Measurements from ENCODE around the gene SPCS2. TPM values are rescaled to one million over a fixed set of nuclear protein-coding genes. Genes with fewer than 3 reads are reported as not detected.

SPCS2 gene
- total and polyA plus RNA-seq, 2 of the 8 experiments (the other 6 are each of a cell fraction or from before 2014, with no cell fraction given), result 92.7 to 161 TPM

- CTCF ChIA-PET (ENCODE audit: partially characterized antibody), result interaction anchor here (0.5 to 2.7 kb wide), 11 partner anchors 14 to 296 kb away, joined by 3 to 13 read pairs (median 4); no protein-coding TSS in a partner anchor
- 85% methylated on average over 4 of the region's 4 CpGs; no CpG with 5 or more reads in 1 of the 2 experiments for WGBS, 2 experiments (ENCODE audit: extremely low coverage in 1 of 2, insufficient coverage in 1 of 2, insufficient read length in 1 of 2, insufficient replicate concordance in 2 of 2, low coverage in 1 of 2, low lambda C conversion rate in 2 of 2, missing lambda C conversion rate in 1 of 2)
These were observed 39.7 kb upstream of the SPCS2 start for GRCh38 chr11:74909385-74909784.

More at GRCh38 chr11:74909385-74909784, 39.7 kb upstream of the SPCS2 start:
- Histone ChIP-seq H2AFZ (ENCODE audit: low read length) (no peak overlapping the region), H3K79me1 (ENCODE audit: low read depth, low read length) (no peaks in the 10 kb centered on the region), H3K79me2 (ENCODE audit: control insufficient read depth in 1 of 2, insufficient read depth in 2 of 2, low read length in 2 of 2) (no peaks in the 10 kb centered on the region), H3K23me2 (ENCODE audit: low read depth, low read length) (no peaks in the 10 kb centered on the region; the same call in 1 of the 2 replicates), H3K4me2 (ENCODE audit: insufficient read depth in 1 of 2, low read depth in 2 of 2, low read length in 2 of 2) (no peak overlapping the region), H2BK12ac (ENCODE audit: low read depth, low read length) (no peak overlapping the region), H4K91ac (replicated peaks; ENCODE audit: insufficient read length, low read length) (no peak overlapping the region), H3K4me3 (ENCODE audit: extremely low read depth in 1 of 4, insufficient read depth in 2 of 4, low read depth in 3 of 4, low read length in 4 of 4) (no peak overlapping the region), H3K36me3 (ENCODE audit: control insufficient read depth in 2 of 4, insufficient read depth in 4 of 4, low read length in 3 of 4) (no peaks in the 10 kb centered on the region), H3K23ac (ENCODE audit: insufficient read length) (no peak overlapping the region), H3K9ac (replicated peaks in 1 of 4; ENCODE audit: extremely low read depth in 1 of 4, low read depth in 3 of 4, low read length in 3 of 4) (no peak overlapping the region), H4K8ac (ENCODE audit: extremely low read depth, insufficient read depth, low read length) (no peak overlapping the region), H2BK5ac (ENCODE audit: low read depth, low read length) (no peak overlapping the region), H2BK120ac (replicated peaks; ENCODE audit: low read depth, low read length) (no peak overlapping the region), H3K27me3 (replicated peaks in 1 of 4; ENCODE audit: control insufficient read depth in 3 of 4, extremely low read depth in 1 of 4, insufficient read depth in 3 of 4, low read length in 3 of 4) (no peaks in the 10 kb centered on the region), H3K4me1 (replicated peaks in 1 of 4; ENCODE audit: control insufficient read depth in 3 of 4, insufficient read depth in 4 of 4, low read length in 3 of 4) (no peaks in the 10 kb centered on the region), H4K5ac (ENCODE audit: insufficient read length, low read depth, low read length) (no peak overlapping the region), H3K14ac (ENCODE audit: insufficient read length) (no peak overlapping the region), H2BK15ac (ENCODE audit: low read length) (no peak overlapping the region), H3K56ac (replicated peaks; ENCODE audit: insufficient read length, low read depth, low read length) (no peak overlapping the region), H2BK20ac (ENCODE audit: low read length) (no peak overlapping the region), H3K27ac (ENCODE audit: low read depth, low read length) (no peak overlapping the region), H3K4ac (replicated peaks; ENCODE audit: insufficient read length, low read depth, low read length) (no peak overlapping the region), H2AK5ac (ENCODE audit: low read depth, low read length) (no peak overlapping the region), H4K20me1 (replicated peaks in 1 of 2; ENCODE audit: control insufficient read depth in 1 of 2, insufficient read depth in 2 of 2, low read length in 2 of 2) (peaks cover 0 to 2% of the 10 kb centered on the region in 2 experiments), H3K18ac (ENCODE audit: extremely low read depth, low read length) (no peak overlapping the region), H3K9me3 (ENCODE audit: insufficient read depth in 2 of 2, low read depth in 1 of 2, low read length in 1 of 2) (no peaks in the 10 kb centered on the region)
- TF ChIP-seq ATF3 (IDR thresholded peaks at IDR 0.05; ENCODE audit: insufficient read depth, low read depth, low read length), result no peak
- no peak for TF ChIP-seq SIRT6 (IDR thresholded peaks at IDR 0.05; ENCODE audit: low read length)
- no peak for TF ChIP-seq TAF7 (optimal IDR thresholded peaks at IDR 0.05; ENCODE audit: borderline replicate concordance, low read depth, low read length)
- no peak for TF ChIP-seq CTBP2 (IDR thresholded peaks at IDR 0.05; ENCODE audit: borderline replicate concordance, insufficient read depth, insufficient read length, low read length)
- no peak for TF ChIP-seq EGR1 (IDR thresholded peaks at IDR 0.05; ENCODE audit: borderline replicate concordance, low read depth, low read length)
- no peak for TF ChIP-seq RFX5 (IDR thresholded peaks at IDR 0.05; ENCODE audit: borderline replicate concordance, low read depth, low read length)
- TF ChIP-seq, protein P1, sequence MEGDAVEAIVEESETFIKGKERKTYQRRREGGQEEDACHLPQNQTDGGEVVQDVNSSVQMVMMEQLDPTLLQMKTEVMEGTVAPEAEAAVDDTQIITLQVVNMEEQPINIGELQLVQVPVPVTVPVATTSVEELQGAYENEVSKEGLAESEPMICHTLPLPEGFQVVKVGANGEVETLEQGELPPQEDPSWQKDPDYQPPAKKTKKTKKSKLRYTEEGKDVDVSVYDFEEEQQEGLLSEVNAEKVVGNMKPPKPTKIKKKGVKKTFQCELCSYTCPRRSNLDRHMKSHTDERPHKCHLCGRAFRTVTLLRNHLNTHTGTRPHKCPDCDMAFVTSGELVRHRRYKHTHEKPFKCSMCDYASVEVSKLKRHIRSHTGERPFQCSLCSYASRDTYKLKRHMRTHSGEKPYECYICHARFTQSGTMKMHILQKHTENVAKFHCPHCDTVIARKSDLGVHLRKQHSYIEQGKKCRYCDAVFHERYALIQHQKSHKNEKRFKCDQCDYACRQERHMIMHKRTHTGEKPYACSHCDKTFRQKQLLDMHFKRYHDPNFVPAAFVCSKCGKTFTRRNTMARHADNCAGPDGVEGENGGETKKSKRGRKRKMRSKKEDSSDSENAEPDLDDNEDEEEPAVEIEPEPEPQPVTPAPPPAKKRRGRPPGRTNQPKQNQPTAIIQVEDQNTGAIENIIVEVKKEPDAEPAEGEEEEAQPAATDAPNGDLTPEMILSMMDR (IDR thresholded peaks at IDR 0.05; ENCODE audit: control extremely low read depth in 1 of 3, insufficient read depth in 1 of 3, low read depth in 1 of 3, low read length in 3 of 3), result no peak
- no peak for TF ChIP-seq SP4 (IDR thresholded peaks at IDR 0.05; ENCODE audit: low read length)
- no peak for TF ChIP-seq BACH1 (IDR thresholded peaks at IDR 0.05; ENCODE audit: low read length)
- no peak for TF ChIP-seq RNF2 (IDR thresholded peaks at IDR 0.05; ENCODE audit: borderline replicate concordance, low read depth, low read length, missing control alignments, poor library complexity, severe bottlenecking)
- TF ChIP-seq MAFK (IDR thresholded peaks at IDR 0.05; ENCODE audit: low read depth, low read length), result no peak
- POLR2A ChIA-PET (ENCODE audit: partially characterized antibody), result no interaction called here
- FAIRE-seq (no peak), DNase-seq (ENCODE audit: low read depth in 1 of 2, low spot score in 2 of 2) (no peak)

All from H1 (cell line).